HEK293 (cell line): Measurements from ENCODE around the gene ATCAY.

Source experiments
- CTCF ChIA-PET: fragments of 350-600 bp; formaldehyde crosslinking; extraction: SDS; loops from one replicate; lab custom pipeline; 2021; ENCODE audit warnings: antibody characterized with exemption; lab: Yijun Ruan, JAX
- POLR2A ChIA-PET: fragments of 300-600 bp; formaldehyde crosslinking; extraction: SDS; loops from one replicate; lab custom pipeline; 2020; ENCODE audit warnings: antibody characterized with exemption, inconsistent platforms; lab: Yijun Ruan, JAX
- H3K27ac ChIP-seq: fragments of 200-500 bp; sonication (Bioruptor generic); 2 replicates; pipeline ENCODE4 v1.5.1; 2014; ENCODE audit warnings: low read depth, low read length, control low read depth, inconsistent platforms; ENCODE audit errors: extremely low read depth
- H3K36me3 ChIP-seq, 2 experiments: fragments of 200-500 bp in 1 of 2; sonication (Bioruptor generic) in 1 of 2; 1 replicate in 1 of 2; 2 replicates in 1 of 2; pipeline ENCODE4 v1.5.1; 2014 to 2017; ENCODE audit warnings: inconsistent platforms in 2 of 2, low read length in 2 of 2; ENCODE audit not compliant: control insufficient read depth in 2 of 2, insufficient read depth in 1 of 2
- H3K4me1 ChIP-seq: fragments of 200-500 bp; sonication (Bioruptor generic); 2 replicates; pipeline ENCODE4 v1.5.1; 2014; ENCODE audit warnings: mild to moderate bottlenecking, low read length, inconsistent platforms; ENCODE audit not compliant: control insufficient read depth, insufficient read depth
- H3K4me3 ChIP-seq: 2 replicates; pipeline ENCODE4 v1.5.1; 2011; ENCODE audit warnings: low read depth, mild to moderate bottlenecking, control low read depth, low read length, moderate library complexity
- H3K9me3 ChIP-seq: fragments of 200-500 bp; sonication (Bioruptor generic); 2 replicates; pipeline ENCODE4 v1.5.1; 2014; ENCODE audit warnings: low read depth, low read length, inconsistent platforms; ENCODE audit not compliant: control insufficient read depth, insufficient read depth
- GLI4 ChIP-seq: fragments of 450-650 bp; formaldehyde crosslinking; IDR thresholded peaks from 2 replicates; pipeline ENCODE4 v1.5.1; 2016; ENCODE audit warnings: missing biosample characterization, missing genetic modification characterization
- KLF17 ChIP-seq: fragments of 450-650 bp; formaldehyde crosslinking; IDR thresholded peaks from 2 replicates; pipeline ENCODE4 v1.5.1; 2016; ENCODE audit warnings: missing biosample characterization, missing genetic modification characterization
- KLF8 ChIP-seq: fragments of 450-650 bp; formaldehyde crosslinking; IDR thresholded peaks from 2 replicates; pipeline ENCODE4 v1.5.1; 2016; ENCODE audit warnings: missing biosample characterization, missing genetic modification characterization
- OSR2 ChIP-seq: fragments of 450-650 bp; formaldehyde crosslinking; IDR thresholded peaks from 2 replicates; pipeline ENCODE4 v1.5.1; 2016; ENCODE audit warnings: missing biosample characterization, missing genetic modification characterization
- WT1 ChIP-seq: fragments of 450-650 bp; formaldehyde crosslinking; IDR thresholded peaks from 2 replicates; pipeline ENCODE4 v1.5.1; 2016; ENCODE audit warnings: missing biosample characterization, missing genetic modification characterization
- ZBTB48 ChIP-seq: fragments of 450-650 bp; formaldehyde crosslinking; IDR thresholded peaks from 2 replicates; pipeline ENCODE4 v1.5.1; 2016; ENCODE audit warnings: missing biosample characterization, missing genetic modification characterization
- ZFP3 ChIP-seq: fragments of 450-650 bp; formaldehyde crosslinking; IDR thresholded peaks from 2 replicates; pipeline ENCODE4 v1.5.1; 2016; ENCODE audit warnings: low read depth, missing biosample characterization, missing genetic modification characterization
- ZFP37 ChIP-seq: fragments of 450-650 bp; formaldehyde crosslinking; IDR thresholded peaks from 2 replicates; pipeline ENCODE4 v1.5.1; 2016; ENCODE audit warnings: missing biosample characterization, missing genetic modification characterization
- ZNF114 ChIP-seq: fragments of 450-650 bp; formaldehyde crosslinking; IDR thresholded peaks from 2 replicates; pipeline ENCODE4 v1.5.0; 2017; ENCODE audit warnings: missing biosample characterization, missing genetic modification characterization
- ZNF133 ChIP-seq: fragments of 450-650 bp; formaldehyde crosslinking; IDR thresholded peaks from 2 replicates; pipeline ENCODE4 v1.5.1; 2016; ENCODE audit warnings: missing biosample characterization, missing genetic modification characterization
- ZNF155 ChIP-seq: fragments of 450-650 bp; formaldehyde crosslinking; IDR thresholded peaks from 2 replicates; pipeline ENCODE4 v1.5.1; 2016; ENCODE audit warnings: missing biosample characterization, missing genetic modification characterization
- ZNF169 ChIP-seq: fragments of 450-650 bp; formaldehyde crosslinking; IDR thresholded peaks from 2 replicates; pipeline ENCODE4 v1.5.1; 2016; ENCODE audit warnings: missing biosample characterization, missing genetic modification characterization
- ZNF175 ChIP-seq: fragments of 450-650 bp; formaldehyde crosslinking; IDR thresholded peaks from 2 replicates; pipeline ENCODE4 v1.5.1; 2016; ENCODE audit warnings: missing biosample characterization, missing genetic modification characterization
- ZNF19 ChIP-seq: fragments of 450-650 bp; formaldehyde crosslinking; IDR thresholded peaks from 2 replicates; pipeline ENCODE4; 2016; ENCODE audit warnings: missing biosample characterization, missing genetic modification characterization, low read depth
- ZNF202 ChIP-seq: fragments of 450-650 bp; formaldehyde crosslinking; IDR thresholded peaks from 2 replicates; pipeline ENCODE4 v1.5.1; 2016; ENCODE audit warnings: missing biosample characterization, missing genetic modification characterization, borderline replicate concordance
- ZNF23 ChIP-seq: fragments of 450-650 bp; formaldehyde crosslinking; IDR thresholded peaks from 2 replicates; pipeline ENCODE4 v1.5.1; 2016; ENCODE audit warnings: missing biosample characterization, missing genetic modification characterization, borderline replicate concordance
- ZNF398 ChIP-seq: fragments of 450-650 bp; formaldehyde crosslinking; IDR thresholded peaks from 2 replicates; pipeline ENCODE4 v1.5.1; 2017; ENCODE audit warnings: missing biosample characterization, missing genetic modification characterization
- ZNF404 ChIP-seq: fragments of 450-650 bp; formaldehyde crosslinking; IDR thresholded peaks from 2 replicates; pipeline ENCODE4 v1.5.1; 2017; ENCODE audit warnings: missing biosample characterization, missing genetic modification characterization
- ZNF423 ChIP-seq: fragments of 450-650 bp; formaldehyde crosslinking; IDR thresholded peaks from 2 replicates; pipeline ENCODE4 v1.5.1; 2016; ENCODE audit warnings: missing biosample characterization, missing genetic modification characterization
- ZNF426 ChIP-seq: fragments of 450-650 bp; formaldehyde crosslinking; IDR thresholded peaks from 2 replicates; pipeline ENCODE4 v1.5.1; 2017; ENCODE audit warnings: missing biosample characterization, missing genetic modification characterization, mild to moderate bottlenecking, inconsistent platforms, moderate library complexity
- ZNF501 ChIP-seq: fragments of 450-650 bp; formaldehyde crosslinking; IDR thresholded peaks from 2 replicates; pipeline ENCODE4 v1.5.1; 2016; ENCODE audit warnings: missing biosample characterization, missing genetic modification characterization
- ZNF548 ChIP-seq: fragments of 450-650 bp; formaldehyde crosslinking; IDR thresholded peaks from 2 replicates; pipeline ENCODE4 v1.5.1; 2016; ENCODE audit warnings: missing biosample characterization, missing genetic modification characterization
- ZNF558 ChIP-seq: fragments of 450-650 bp; formaldehyde crosslinking; IDR thresholded peaks from 2 replicates; pipeline ENCODE4 v1.5.1; 2016; ENCODE audit warnings: missing biosample characterization, missing genetic modification characterization
- ZNF621 ChIP-seq: fragments of 450-650 bp; formaldehyde crosslinking; IDR thresholded peaks from 2 replicates; pipeline ENCODE4 v1.5.1; 2017; ENCODE audit warnings: missing biosample characterization, missing genetic modification characterization
- ZNF670 ChIP-seq: fragments of 450-650 bp; formaldehyde crosslinking; IDR thresholded peaks from 2 replicates; pipeline ENCODE4 v1.5.1; 2016; ENCODE audit warnings: missing biosample characterization, missing genetic modification characterization, low read depth
- ZNF768 ChIP-seq: fragments of 450-650 bp; formaldehyde crosslinking; IDR thresholded peaks from 2 replicates; pipeline ENCODE4 v1.5.1; 2018; ENCODE audit warnings: missing biosample characterization, mild to moderate bottlenecking, missing genetic modification characterization
- ZNF791 ChIP-seq: fragments of 450-650 bp; formaldehyde crosslinking; IDR thresholded peaks from 2 replicates; pipeline ENCODE4 v1.5.1; 2016; ENCODE audit warnings: missing biosample characterization, missing genetic modification characterization
- ZXDB ChIP-seq: fragments of 450-650 bp; formaldehyde crosslinking; IDR thresholded peaks from 2 replicates; pipeline ENCODE4 v1.5.1; 2016; ENCODE audit warnings: missing biosample characterization, missing genetic modification characterization
- TF ChIP-seq, protein P1 (sequence below): fragments of 450-650 bp; formaldehyde crosslinking; IDR thresholded peaks from 2 replicates; pipeline ENCODE4 v1.5.1; 2016; ENCODE audit warnings: missing biosample characterization, missing genetic modification characterization

The ATCAY gene

GRCh38 chr19:3880471-3881271, at the start of gene ATCAY:
TSS of gene ATCAY (plus strand) at chr19:3880685. CDS start at chr19:3885768, 5,083 bp downstream.
- CTCF ChIA-PET, result no interaction called here

GRCh38 chr19:3831601-3832000, 48.9 kb upstream of the ATCAY start:
- no peaks in the 10 kb centered on the region for H3K9me3 ChIP-seq
- H3K4me1 ChIP-seq, result no peaks in the 10 kb centered on the region
- TF ChIP-seq ZNF19 (tag by site-specific recombination) (no peak), ZNF155 (tag by site-specific recombination) (no peak), ZNF23 (tag by site-specific recombination) (no peak), KLF17 (tag by site-specific recombination) (no peak), ZNF202 (no peak), ZNF558 (no peak), ZNF621 (no peak), ZNF548 (tag by site-specific recombination) (no peak)
- TF ChIP-seq, protein P1, sequence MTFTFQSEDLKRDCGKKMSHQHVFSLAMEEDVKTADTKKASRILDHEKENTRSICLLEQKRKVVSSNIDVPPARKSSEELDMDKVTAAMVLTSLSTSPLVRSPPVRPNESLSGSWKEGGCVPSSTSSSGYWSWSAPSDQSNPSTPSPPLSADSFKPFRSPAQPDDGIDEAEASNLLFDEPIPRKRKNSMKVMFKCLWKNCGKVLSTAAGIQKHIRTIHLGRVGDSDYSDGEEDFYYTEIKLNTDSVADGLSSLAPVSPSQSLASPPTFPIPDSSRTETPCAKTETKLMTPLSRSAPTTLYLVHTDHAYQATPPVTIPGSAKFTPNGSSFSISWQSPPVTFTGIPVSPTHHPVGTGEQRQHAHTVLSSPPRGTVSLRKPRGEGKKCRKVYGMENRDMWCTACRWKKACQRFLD, result no peak
- no peak overlapping the region for H3K4me3 ChIP-seq
- POLR2A ChIA-PET, result interaction anchor here (0.5 kb wide), 1 partner anchor 83 kb away, joined by 4 read pairs; no protein-coding TSS in a partner anchor
- CTCF ChIA-PET, result interaction anchor here (0.6 to 3.3 kb wide), 2 partner anchors 10 to 164 kb away, joined by 5 to 16 read pairs; no protein-coding TSS in a partner anchor
- H3K27ac ChIP-seq, result no peak overlapping the region
- H3K36me3 ChIP-seq, result no peaks in the 10 kb centered on the region

More at GRCh38 chr19:3880471-3881271, at the start of gene ATCAY:
- Histone ChIP-seq H3K27ac (no peak within 1 kb of the TSS), H3K4me1 (no peaks in the 10 kb centered on the region), H3K9me3 (no peaks in the 10 kb centered on the region), H3K36me3 (no peaks in the 10 kb centered on the region), H3K4me3 (no peak within 1 kb of the TSS)
- POLR2A ChIA-PET, result no interaction called here
- no peak for TF ChIP-seq ZNF501
- TF ChIP-seq ZNF404 (tag by site-specific recombination), result no peak
- TF ChIP-seq ZNF114 (tag by site-specific recombination), result no peak
- TF ChIP-seq KLF8 (tag by site-specific recombination), result no peak
- no peak for TF ChIP-seq ZNF558
- TF ChIP-seq ZNF670 (tag by site-specific recombination), result no peak
- TF ChIP-seq ZFP3, result no peak
- no peak for TF ChIP-seq WT1 (tag by site-specific recombination)

GRCh38 chr19:3832001-3832400, 48.5 kb upstream of the ATCAY start:
- Histone ChIP-seq H3K4me1 (no peaks in the 10 kb centered on the region), H3K9me3 (no peaks in the 10 kb centered on the region), H3K36me3 (no peaks in the 10 kb centered on the region), H3K27ac (no peak overlapping the region), H3K4me3 (no peak overlapping the region)
- CTCF ChIA-PET, result interaction anchor here (0.6 to 3.3 kb wide), 3 partner anchors 10 to 165 kb away, joined by 4 to 16 read pairs (median 5); no protein-coding TSS in a partner anchor
- POLR2A ChIA-PET, result interaction anchor here (0.5 kb wide), 1 partner anchor 83 kb away, joined by 4 read pairs; no protein-coding TSS in a partner anchor
- TF ChIP-seq ZNF768 (tag by site-specific recombination) (no peak), ZNF426 (no peak), ZBTB48 (tag by site-specific recombination) (no peak), ZNF398 (tag by site-specific recombination) (no peak), ZNF791 (tag by site-specific recombination) (no peak), ZXDB (tag by site-specific recombination) (no peak), ZFP37 (tag by site-specific recombination) (no peak), ZNF169 (no peak), ZNF175 (no peak), ZNF423 (tag by site-specific recombination) (no peak), ZNF133 (tag by site-specific recombination) (no peak), OSR2 (tag by site-specific recombination) (no peak), GLI4 (tag by site-specific recombination) (no peak)
